ENCODE results near the gene CMSS1.

Gene CMSS1

GRCh38 chr3:100098784-100099070, 281.1 kb downstream of the CMSS1 start:
- peak overlapping the region; percentile 64 for H3K27ac ChIP-seq
- H3K4me3 ChIP-seq, result no peak overlapping the region
- no peak for TF ChIP-seq CTCF (IDR thresholded peaks at IDR 0.05)
- no peak for DNase-seq (ENCODE audit: low spot score)

- no peak for DNase-seq (ENCODE audit: low spot score)
- TF ChIP-seq CTCF (IDR thresholded peaks at IDR 0.05), result no peak
- Histone ChIP-seq H3K4me3 (no peak overlapping the region), H3K27ac (peak overlapping the region; percentile 41 to 64)
These were observed 282.0 kb downstream of the CMSS1 start for GRCh38 chr3:100099621-100100020.

GRCh38 chr3:100100425-100100824, 282.8 kb downstream of the CMSS1 start:
- Histone ChIP-seq H3K27ac (peak overlapping the region in 1 of 2 donors; percentile 64), H3K4me3 (no peak overlapping the region)
- no peak for DNase-seq (ENCODE audit: low spot score)
- no peak for TF ChIP-seq CTCF (IDR thresholded peaks at IDR 0.05)

GRCh38 chr3:100102757-100103156, 285.1 kb downstream of the CMSS1 start:
- no peak for TF ChIP-seq CTCF (IDR thresholded peaks at IDR 0.05)
- H3K27ac ChIP-seq, result peak overlapping the region; percentile 55 to 71
- no peak for DNase-seq (ENCODE audit: low spot score)
- no peak overlapping the region for H3K4me3 ChIP-seq

- no peak for DNase-seq (ENCODE audit: low spot score)
- no peak for TF ChIP-seq CTCF (IDR thresholded peaks at IDR 0.05)
- Histone ChIP-seq H3K4me3 (no peak overlapping the region), H3K27ac (peak overlapping the region; percentile 55 to 71)
These were observed 286.1 kb downstream of the CMSS1 start for GRCh38 chr3:100103558-100104441.

- Histone ChIP-seq H3K4me3 (no peak overlapping the region), H3K27ac (peak overlapping the region in 1 of 2 donors; percentile 71)
- no peak for DNase-seq (ENCODE audit: low spot score)
- no peak for TF ChIP-seq CTCF (IDR thresholded peaks at IDR 0.05)
These were observed 286.8 kb downstream of the CMSS1 start for GRCh38 chr3:100104442-100104798.

- no peak overlapping the region for H3K4me3 ChIP-seq
- no peak for DNase-seq (ENCODE audit: low spot score)
- H3K27ac ChIP-seq, result peak overlapping the region; percentile 6 to 71
- no peak for TF ChIP-seq CTCF (IDR thresholded peaks at IDR 0.05)
These were observed 287.3 kb downstream of the CMSS1 start for GRCh38 chr3:100104817-100105413.
